ENCODE data around the gene RNASE7.

Gene RNASE7

GRCh38 chr14:21086908-21087293 lies 44.7 kb downstream of the RNASE7 start:
- no peak for DNase-seq (ENCODE audit: low read depth)

- DNase-seq (ENCODE audit: low read depth) = peak; percentile 92
Measured at GRCh38 chr14:21087294-21088091, 45.3 kb downstream of the RNASE7 start.

GRCh38 chr14:21088687-21089086 lies 46.5 kb downstream of the RNASE7 start:
- no peak for DNase-seq (ENCODE audit: low read depth)

GRCh38 chr14:21089271-21089670 lies 47.1 kb downstream of the RNASE7 start:
- DNase-seq (ENCODE audit: low read depth) = no peak

GRCh38 chr14:21089877-21090193 lies 47.7 kb downstream of the RNASE7 start:
- no peak for DNase-seq (ENCODE audit: low read depth)

GRCh38 chr14:21090194-21090939 lies 48.2 kb downstream of the RNASE7 start:
- DNase-seq (ENCODE audit: low read depth) = no peak

- DNase-seq (ENCODE audit: low read depth) = no peak
Measured at GRCh38 chr14:21090940-21091663, 48.9 kb downstream of the RNASE7 start.

GRCh38 chr14:21091821-21092272 lies 49.7 kb downstream of the RNASE7 start:
- DNase-seq (ENCODE audit: low read depth) = no peak

- peak; percentile 49 for DNase-seq (ENCODE audit: low read depth)
Measured at GRCh38 chr14:21092273-21093011, 50.3 kb downstream of the RNASE7 start.

- no peak for DNase-seq (ENCODE audit: low read depth)
Measured at GRCh38 chr14:21093018-21093417, 50.9 kb downstream of the RNASE7 start.

Measured in fibroblast of gingiva (primary cell).